Effector CD8-positive, alpha-beta T cell (primary cell): ENCODE results near the gene TNFSF11.

Source experiments
- DNase-seq: peaks from one replicate; lab custom pipeline; 2025; lab: John Stamatoyannopoulos, UW

TNFSF11 gene

DNA sequence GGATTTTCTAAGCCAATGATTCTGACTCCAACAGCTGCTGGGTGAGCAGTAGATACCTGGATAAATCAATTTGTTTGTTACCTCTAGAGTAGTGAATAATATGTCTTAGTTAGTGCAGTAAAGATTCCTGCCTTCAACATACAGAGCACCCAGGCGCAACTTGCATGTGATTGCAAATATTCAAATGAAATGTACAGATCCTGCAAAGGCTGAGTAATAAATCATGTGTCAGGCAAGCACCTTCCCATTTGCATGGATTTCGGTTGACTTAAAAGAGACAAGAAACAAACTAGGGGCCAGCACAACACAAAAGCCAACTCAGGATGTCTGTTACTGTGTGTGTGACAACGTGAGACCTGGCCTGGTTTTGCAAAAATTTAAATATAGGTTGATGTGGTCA is 79.7 kb downstream of the TNFSF11 start:
- no peak for DNase-seq

DNA sequence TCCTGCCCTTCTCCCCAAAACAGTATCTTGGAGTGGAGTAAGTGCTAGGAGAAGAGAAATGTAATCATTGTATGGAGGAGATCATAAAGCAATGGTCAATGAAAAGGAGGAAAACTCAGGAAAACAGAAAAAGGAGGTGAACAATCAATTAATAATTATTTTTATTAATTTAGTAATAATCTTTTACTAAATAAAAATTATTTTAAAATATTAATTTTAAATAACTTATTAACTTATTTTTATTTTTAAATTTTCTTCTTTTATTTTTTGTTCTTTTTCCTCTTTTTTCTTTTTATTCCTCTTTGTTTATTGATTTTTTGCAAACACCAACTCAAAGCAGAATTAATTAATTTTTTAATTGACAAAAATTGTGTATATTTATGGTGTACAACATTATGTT is 80.3 kb downstream of the TNFSF11 start:
- DNase-seq, result no peak

DNA sequence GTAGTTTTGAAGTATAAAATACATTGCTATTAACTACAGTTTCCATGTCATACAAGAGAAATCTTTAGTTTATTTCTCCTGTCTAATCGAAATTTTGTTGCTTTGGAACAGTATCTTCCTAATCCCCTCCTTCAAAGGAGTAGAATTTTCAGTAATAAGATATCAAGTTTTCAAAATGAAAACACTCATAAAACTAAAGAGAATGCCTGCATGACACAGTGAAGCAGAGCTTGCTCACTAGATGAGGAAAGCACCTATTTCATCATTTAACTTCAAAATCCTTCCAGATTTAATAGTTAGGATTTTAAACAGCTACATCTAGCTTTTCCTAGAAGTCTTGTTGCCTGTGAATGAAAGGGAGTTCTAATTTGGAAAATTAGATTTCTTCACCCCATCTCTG is 80.8 kb downstream of the TNFSF11 start:
- no peak for DNase-seq

DNA sequence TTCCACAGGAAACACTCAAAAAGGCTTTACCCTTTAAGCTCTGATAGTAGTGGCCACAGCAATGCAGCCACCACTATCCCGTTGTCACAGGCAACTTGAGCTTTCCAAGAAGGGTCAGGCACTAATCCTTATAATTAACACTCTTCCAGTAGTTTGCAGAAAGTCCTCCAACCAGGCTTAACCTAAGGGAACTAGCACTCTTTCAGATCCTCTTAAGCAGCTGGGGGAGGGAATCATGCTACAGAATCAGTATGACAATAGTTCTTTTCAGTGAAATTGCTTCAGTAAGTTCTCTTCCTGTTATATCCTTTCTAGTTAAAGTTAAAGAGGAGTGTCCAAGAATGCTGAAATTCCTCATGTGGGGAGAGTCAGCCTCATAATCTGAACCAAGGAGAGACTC is 82.2 kb downstream of the TNFSF11 start:
- no peak for DNase-seq

DNA sequence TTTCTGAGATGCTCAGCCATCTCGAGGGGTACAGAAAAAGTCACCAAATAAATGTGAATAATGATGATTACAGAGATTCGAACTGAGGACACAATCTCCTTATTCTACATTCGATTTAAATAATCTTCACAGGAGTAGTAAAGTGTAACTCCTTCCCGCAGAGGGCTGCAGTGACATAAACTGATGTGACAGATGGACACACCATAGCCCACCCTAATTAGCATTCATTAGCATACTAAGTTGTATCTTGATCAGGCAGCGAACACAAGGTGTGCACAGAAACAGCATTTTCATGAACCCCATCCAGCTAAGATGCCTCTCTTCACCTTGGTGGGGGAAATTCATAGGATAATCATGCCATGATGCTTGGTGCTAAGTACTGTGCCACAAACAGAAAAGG is 83.0 kb downstream of the TNFSF11 start:
- DNase-seq, result no peak
